ENCODE results near the gene PTPRM.

The PTPRM gene

GRCh38 chr18:7855028-7855427 is 287.9 kb downstream of the PTPRM start:
- no peak for DNase-seq (ENCODE audit: low read depth in 2 of 2)

- no peak for DNase-seq (ENCODE audit: low read depth in 2 of 2)
These were observed 288.6 kb downstream of the PTPRM start for GRCh38 chr18:7855671-7856070.

- no peak for DNase-seq (ENCODE audit: low read depth in 2 of 2)
These were observed 289.0 kb downstream of the PTPRM start for GRCh38 chr18:7856116-7856515.

GRCh38 chr18:7856733-7857132 is 289.6 kb downstream of the PTPRM start:
- no peak for DNase-seq (ENCODE audit: low read depth in 2 of 2)

GRCh38 chr18:7857562-7857961 is 290.4 kb downstream of the PTPRM start:
- no peak for DNase-seq (ENCODE audit: low read depth in 2 of 2)

- DNase-seq (ENCODE audit: low read depth in 2 of 2): no peak
These were observed 292.0 kb downstream of the PTPRM start for GRCh38 chr18:7859122-7859521.

- DNase-seq (ENCODE audit: low read depth in 2 of 2): no peak
These were observed 303.1 kb downstream of the PTPRM start for GRCh38 chr18:7870266-7870665.

GRCh38 chr18:7870855-7871254 is 303.7 kb downstream of the PTPRM start:
- DNase-seq (ENCODE audit: low read depth in 2 of 2): no peak

- DNase-seq (ENCODE audit: low read depth in 2 of 2): no peak
These were observed 304.7 kb downstream of the PTPRM start for GRCh38 chr18:7871560-7872456.

GRCh38 chr18:7872569-7872968 is 305.5 kb downstream of the PTPRM start:
- no peak for DNase-seq (ENCODE audit: low read depth in 2 of 2)

GRCh38 chr18:7873316-7873715 is 306.2 kb downstream of the PTPRM start:
- DNase-seq (ENCODE audit: low read depth in 2 of 2): no peak

- DNase-seq (ENCODE audit: low read depth in 2 of 2): no peak
These were observed 309.4 kb downstream of the PTPRM start for GRCh38 chr18:7876354-7877104.

- no peak for DNase-seq (ENCODE audit: low read depth in 2 of 2)
These were observed 310.5 kb downstream of the PTPRM start for GRCh38 chr18:7877609-7878008.

- DNase-seq (ENCODE audit: low read depth in 2 of 2): no peak
These were observed 311.4 kb downstream of the PTPRM start for GRCh38 chr18:7878265-7879211.

- no peak for DNase-seq (ENCODE audit: low read depth in 2 of 2)
These were observed 312.6 kb downstream of the PTPRM start for GRCh38 chr18:7879717-7880116.

GRCh38 chr18:7885865-7886264 is 318.7 kb downstream of the PTPRM start:
- DNase-seq (ENCODE audit: low read depth in 2 of 2): no peak

GRCh38 chr18:7886436-7886835 is 319.3 kb downstream of the PTPRM start:
- DNase-seq (ENCODE audit: low read depth in 2 of 2): no peak

- no peak for DNase-seq (ENCODE audit: low read depth in 2 of 2)
These were observed 322.4 kb downstream of the PTPRM start for GRCh38 chr18:7889515-7889914.

- DNase-seq (ENCODE audit: low read depth in 2 of 2): no peak
These were observed 323.0 kb downstream of the PTPRM start for GRCh38 chr18:7890075-7890474.

GRCh38 chr18:7892556-7892955 is 325.4 kb downstream of the PTPRM start:
- DNase-seq (ENCODE audit: low read depth in 2 of 2): no peak

GRCh38 chr18:7894592-7894991 is 327.5 kb downstream of the PTPRM start:
- no peak for DNase-seq (ENCODE audit: low read depth in 2 of 2)

GRCh38 chr18:7895346-7895745 is 328.2 kb downstream of the PTPRM start:
- DNase-seq (ENCODE audit: low read depth in 2 of 2): no peak

Measured in stimulated activated CD8-positive, alpha-beta memory T cell treated with anti-CD3 and anti-CD28 coated beads, Interleukin-15, amount 100 ng/mL, for 48 hours (primary cell).